Measurements from ENCODE around the gene CLIP4. TPM values are rescaled to one million over a fixed set of nuclear protein-coding genes. Genes with fewer than 3 reads are reported as not detected.

CLIP4 gene
- total and polyA plus RNA-seq, 2 of the 13 experiments (the other 11 are each of a cell fraction or from before 2014, with no cell fraction given): 0.46 to 0.49 TPM

GRCh38 chr2:29166242-29167039 is 51.2 kb downstream of the CLIP4 start:
- no peak for FAIRE-seq
- in situ Hi-C loops (cut with HindIII; ENCODE audit: extremely low pct_ligation_motif_present, low pct_unique_long_range_greater_than_20kb): no loop called here
- no peaks in the 10 kb centered on the region for H3K36me3 ChIP-seq (replicated peaks in 1 of 2; ENCODE audit: control insufficient read depth in 1 of 2, insufficient read depth in 2 of 2, low read length in 2 of 2)
- H3K4me1 ChIP-seq (ENCODE audit: insufficient read depth, low read length): peaks cover 16% of the 10 kb centered on the region
- ChIA-PET CTCF (ENCODE audit: low intra/inter-chr PET ratio, low total read pairs) (no interaction called here), POLR2A (no interaction called here)
- H2AFZ ChIP-seq (ENCODE audit: low read length): no peak overlapping the region
- TF ChIP-seq MATR3 (CRISPR knock-in tag; IDR thresholded peaks at IDR 0.05): no peak
- TF ChIP-seq TOPORS (CRISPR knock-in tag; IDR thresholded peaks at IDR 0.05): no peak
- no peak for TF ChIP-seq MAX (IDR thresholded peaks at IDR 0.05)
- TF ChIP-seq DPF2 (CRISPR knock-in tag; IDR thresholded peaks at IDR 0.05; ENCODE audit: borderline replicate concordance, low read depth): no peak
- no peak for TF ChIP-seq HOXA5 (CRISPR knock-in tag; IDR thresholded peaks at IDR 0.05)
- intact Hi-C loops (cut with micrococcal nuclease; ENCODE audit: unreplicated experiment): no loop called here
- H3K79me2 ChIP-seq (ENCODE audit: insufficient read depth, low read length): no peaks in the 10 kb centered on the region
- H3K27me3 ChIP-seq (ENCODE audit: control insufficient read depth in 1 of 2, insufficient read depth in 2 of 2, low read length in 2 of 2): no peaks in the 10 kb centered on the region
- no peak overlapping the region for H3K4me2 ChIP-seq (ENCODE audit: low read depth, low read length)
- whole genome bisulfite sequencing (ENCODE audit: low lambda C conversion rate): 17% methylated on average over 1 of the region's 1 CpG
- no peak overlapping the region for H3K9ac ChIP-seq (ENCODE audit: insufficient read depth, low read depth, low read length)
- H4K20me1 ChIP-seq (ENCODE audit: insufficient read depth, low read length): no peaks in the 10 kb centered on the region
- DNase-seq (ENCODE audit: low spot score): no peak
- H3K4me3 ChIP-seq (replicated peaks in 1 of 3; ENCODE audit: insufficient read depth in 1 of 3, low read depth in 2 of 3, low read length in 3 of 3): no peak overlapping the region
- no peak overlapping the region for H3K27ac ChIP-seq (ENCODE audit: extremely low read length, insufficient read depth, low read length)
- ATAC-seq: no peak
- BruUV-seq (replicated peaks): no TSS peak
- no peaks in the 10 kb centered on the region for H3K9me3 ChIP-seq (ENCODE audit: low read length)

- POLR2A ChIA-PET: no interaction called here
These were observed 59.7 kb downstream of the CLIP4 start for GRCh38 chr2:29174937-29175336.

More at GRCh38 chr2:29174937-29175336, 59.7 kb downstream of the CLIP4 start:
- Histone ChIP-seq H3K4me1 (ENCODE audit: insufficient read depth, low read length) (no peaks in the 10 kb centered on the region), H3K4me3 (replicated peaks in 1 of 3; ENCODE audit: insufficient read depth in 1 of 3, low read depth in 2 of 3, low read length in 3 of 3) (no peak overlapping the region), H3K27ac (ENCODE audit: extremely low read length, insufficient read depth, low read length) (no peak overlapping the region), H4K20me1 (ENCODE audit: insufficient read depth, low read length) (no peaks in the 10 kb centered on the region), H3K79me2 (ENCODE audit: insufficient read depth, low read length) (no peaks in the 10 kb centered on the region), H3K9me3 (ENCODE audit: low read length) (no peaks in the 10 kb centered on the region), H3K9ac (ENCODE audit: insufficient read depth, low read depth, low read length) (no peak overlapping the region), H3K36me3 (replicated peaks in 1 of 2; ENCODE audit: control insufficient read depth in 1 of 2, insufficient read depth in 2 of 2, low read length in 2 of 2) (no peaks in the 10 kb centered on the region), H3K4me2 (ENCODE audit: low read depth, low read length) (no peak overlapping the region), H3K27me3 (ENCODE audit: control insufficient read depth in 1 of 2, insufficient read depth in 2 of 2, low read length in 2 of 2) (no peaks in the 10 kb centered on the region), H2AFZ (ENCODE audit: low read length) (no peak overlapping the region)
- CTCF ChIA-PET (ENCODE audit: low intra/inter-chr PET ratio, low total read pairs): no interaction called here
- no peak for TF ChIP-seq ARNT2 (CRISPR knock-in tag; IDR thresholded peaks at IDR 0.05; ENCODE audit: low read depth)
- no peak for TF ChIP-seq SIX1 (CRISPR knock-in tag; IDR thresholded peaks at IDR 0.05; ENCODE audit: borderline replicate concordance)
- no peak for TF ChIP-seq ZGPAT (CRISPR knock-in tag; IDR thresholded peaks at IDR 0.05)
- TF ChIP-seq USF2 (IDR thresholded peaks at IDR 0.05; ENCODE audit: low read depth, low read length): no peak
- TF ChIP-seq USF2 (CRISPR knock-in tag; IDR thresholded peaks at IDR 0.05; ENCODE audit: borderline replicate concordance): no peak
- TF ChIP-seq MAX (IDR thresholded peaks at IDR 0.05): no peak
- TF ChIP-seq ZSCAN29 (CRISPR knock-in tag; conservative IDR thresholded peaks at IDR 0.05): no peak
- FAIRE-seq: no peak
- in situ Hi-C loops (cut with HindIII; ENCODE audit: extremely low pct_ligation_motif_present, low pct_unique_long_range_greater_than_20kb): no loop called here
- DNase-seq (ENCODE audit: low spot score): no peak
- BruUV-seq (replicated peaks): no TSS peak
- no peak for ATAC-seq
- intact Hi-C loops (cut with micrococcal nuclease; ENCODE audit: unreplicated experiment): no loop called here
- 5% methylated on average over 2 of the region's 2 CpGs for WGBS (ENCODE audit: low lambda C conversion rate)
